GM12878 (cell line): ENCODE data around the gene B9D1. TPM values are rescaled to one million over a fixed set of nuclear protein-coding genes. Genes with fewer than 3 reads are reported as not detected.

Source experiments
- ATAC-seq: fragments of 200-7000 bp; cut with Tn5 transposase; 3 replicates; pipeline ENCODE4 v1.9.1; 2020; ENCODE audit warnings: mild to moderate bottlenecking, moderate library complexity
- BruUV-seq: library from RNA; stranded (reverse); fragments of 400-500 nt; replicated peaks from 2 replicates; lab custom pipeline; 2021; lab: Mats Ljungman, UMichigan
- CTCF ChIA-PET: fragments of 300-600 bp; sonication (Branson Sonifier 250); formaldehyde crosslinking; extraction: SDS; loops from one replicate; lab custom pipeline; 2021; ENCODE audit warnings: inconsistent platforms; lab: Yijun Ruan, JAX
- POLR2A ChIA-PET: fragments of 350-600 bp; formaldehyde crosslinking; extraction: SDS; loops from one replicate; lab custom pipeline; 2021; ENCODE audit warnings: inconsistent platforms; lab: Charles Lee
- RAD21 ChIA-PET: fragments of 300-600 bp; sonication (Branson Sonifier 250); formaldehyde crosslinking; loops from one replicate; lab custom pipeline; 2023; ENCODE audit warnings: antibody characterized with exemption; ENCODE audit not compliant: unreplicated experiment; lab: Charles Lee
- SMC1A ChIA-PET: fragments of 300-600 bp; sonication (Branson Sonifier 250); formaldehyde crosslinking; loops from one replicate; lab custom pipeline; 2023; ENCODE audit not compliant: unreplicated experiment, uncharacterized antibody; lab: Charles Lee
- DNase-seq: peaks from one replicate; pipeline ENCODE4 v3.0.0-alpha.2; 2011; ENCODE audit warnings: low read depth, low spot score
- FAIRE-seq: peaks from 3 replicates; lab custom pipeline; 2011; peaks lifted over from hg19 to GRCh38; lab: Jason Lieb, UNC
- H2AFZ ChIP-seq: 2 replicates; pipeline ENCODE4 v1.6.0; 2011; ENCODE audit warnings: low read depth, low read length, control low read depth; ENCODE audit not compliant: control insufficient read depth
- H3K27ac ChIP-seq: 2 replicates; pipeline ENCODE4 v1.5.1; 2011; ENCODE audit warnings: control low read depth; ENCODE audit not compliant: control insufficient read depth, insufficient read depth
- H3K27me3 ChIP-seq, 2 experiments: replicated peaks in 1 of 2; 2 replicates each; pipeline versions ENCODE4 v1.6.0 to v1.6.1; 2011; ENCODE audit warnings: low read length in 1 of 2; ENCODE audit not compliant: control insufficient read depth in 2 of 2, insufficient read depth in 2 of 2
- H3K36me3 ChIP-seq, 2 experiments: 2 replicates each; pipeline ENCODE4 v1.5.1; 2011; ENCODE audit warnings: low read length in 1 of 2; ENCODE audit not compliant: control insufficient read depth in 2 of 2, insufficient read depth in 2 of 2
- H3K4me1 ChIP-seq: 2 replicates; pipeline ENCODE4 v1.6.1; 2011; ENCODE audit warnings: mild to moderate bottlenecking, low read length, moderate library complexity, mixed read lengths; ENCODE audit not compliant: control insufficient read depth, insufficient read depth
- H3K4me2 ChIP-seq: 2 replicates; pipeline ENCODE4 v1.6.0; 2011; ENCODE audit warnings: control low read depth; ENCODE audit not compliant: control insufficient read depth, insufficient read depth
- H3K4me3 ChIP-seq: fragments of 200-600 bp; sonication (generic); 2 replicates; pipeline ENCODE4 v1.5.1; 2016
- H3K79me2 ChIP-seq: 2 replicates; pipeline ENCODE4 v1.6.0; 2011; ENCODE audit warnings: low read length; ENCODE audit not compliant: control insufficient read depth, insufficient read depth
- H3K9ac ChIP-seq: 2 replicates; pipeline ENCODE4 v1.8.0; 2011; ENCODE audit warnings: low read length, control low read depth, mixed read lengths; ENCODE audit not compliant: control insufficient read depth, insufficient read depth
- H3K9me3 ChIP-seq: replicated peaks from 3 replicates; pipeline ENCODE4 v1.5.1; 2011; ENCODE audit warnings: mild to moderate bottlenecking, low read length; ENCODE audit not compliant: control insufficient read depth, insufficient read depth
- H4K20me1 ChIP-seq: 2 replicates; pipeline ENCODE4 v1.6.0; 2011; ENCODE audit not compliant: control insufficient read depth, insufficient read depth
- BCL11A ChIP-seq: IDR thresholded peaks from 2 replicates; pipeline ENCODE4 v1.6.1; 2011; ENCODE audit warnings: low read depth, low read length
- FOS ChIP-seq: IDR thresholded peaks from 3 replicates; pipeline ENCODE4 v1.6.1; 2011; ENCODE audit warnings: borderline replicate concordance; ENCODE audit not compliant: insufficient read length; ENCODE audit errors: extremely low read depth
- FOXM1 ChIP-seq: IDR thresholded peaks from 2 replicates; pipeline ENCODE4 v1.6.1; 2012; ENCODE audit warnings: low read depth, mild to moderate bottlenecking, inconsistent platforms, low read length, moderate library complexity
- IKZF2 ChIP-seq, 2 experiments: fragments of 450-650 bp; IDR thresholded peaks; 2 replicates each; pipeline ENCODE4 v1.6.1; 2017; ENCODE audit warnings: mild to moderate bottlenecking in 2 of 2, moderate library complexity in 2 of 2
- SRF ChIP-seq, 2 experiments: IDR thresholded peaks; 2 replicates each; pipeline ENCODE4 v1.6.1; 2011; ENCODE audit warnings: low read depth in 2 of 2, low read length in 2 of 2, mild to moderate bottlenecking in 1 of 2, moderate library complexity in 1 of 2
- STAT1 ChIP-seq: fragments of 450-650 bp; conservative IDR thresholded peaks from 2 replicates; pipeline ENCODE4 v1.6.1; 2014; ENCODE audit warnings: antibody characterized with exemption, mild to moderate bottlenecking
- WGBS: methylation state at CpG from one replicate; pipeline ENCODE4 v1.1.6; 2016; ENCODE audit warnings: low lambda C conversion rate; ENCODE audit not compliant: insufficient replicate concordance, insufficient coverage; ENCODE audit errors: missing lambda C conversion rate; 5-methylcytosine and 5-hydroxymethylcytosine counted together
- in situ Hi-C: fragments of 300-500 bp; cut with MboI; formaldehyde crosslinking; loops from 9 replicates; pipeline ENCODE4 v1.14.3; 2018; ENCODE audit warnings: mixed read lengths
- intact Hi-C: fragments of 100-400 bp; cut with micrococcal nuclease; formaldehyde crosslinking; loops from one replicate; pipeline ENCODE4 v1.14.2; 2022; ENCODE audit not compliant: unreplicated experiment
- polyA plus RNA-seq, 11 experiments: library from polyadenylated mRNA; depleted of rRNA in 4 of 11; unstranded in 6 of 11; stranded (reverse) in 5 of 11; fragments of >200 nt; fragmentation: Nextera tagmentation in 4 of 11; fragmentation: Illumina TruSeq in 1 of 11; extraction: Ambion mirVana in 4 of 11; extraction: Trizol in 1 of 11; gene quantifications; 1 replicate in 1 of 11; 2 replicates in 10 of 11; pipeline versions ENCODE4 v1.2.1 to v1.2.3, GENCODE V29; 2011 to 2016; ENCODE audit warnings: inconsistent platforms in 2 of 11, missing spikeins in 2 of 11, low read depth in 1 of 11
- total RNA-seq, 4 experiments: library from RNA; depleted of rRNA in 3 of 4; stranded (reverse); fragments of >200 nt in 3 of 4; fragmentation: Illumina TruSeq in 1 of 4; extraction: Trizol in 1 of 4; gene quantifications; 2 replicates each; pipeline versions ENCODE4 v1.2.1 to v1.2.3, GENCODE V29; 2013 to 2021
- TF ChIP-seq, protein P1 (sequence below): fragments of 450-650 bp; formaldehyde crosslinking; IDR thresholded peaks from 2 replicates; pipeline ENCODE4 v1.4.0; 2022; ENCODE audit warnings: mild to moderate bottlenecking, moderate library complexity
- TF ChIP-seq, protein P2 (sequence below): fragments of 450-650 bp; IDR thresholded peaks from 2 replicates; pipeline ENCODE4 v1.6.1; 2017; ENCODE audit warnings: mild to moderate bottlenecking, moderate library complexity

B9D1 gene
- total and polyA plus RNA-seq, 10 of the 15 experiments (the other 5 are each of a cell fraction or from before 2014, with no cell fraction given), result 5.9 to 18.3 (median 9.8) TPM

DNA sequence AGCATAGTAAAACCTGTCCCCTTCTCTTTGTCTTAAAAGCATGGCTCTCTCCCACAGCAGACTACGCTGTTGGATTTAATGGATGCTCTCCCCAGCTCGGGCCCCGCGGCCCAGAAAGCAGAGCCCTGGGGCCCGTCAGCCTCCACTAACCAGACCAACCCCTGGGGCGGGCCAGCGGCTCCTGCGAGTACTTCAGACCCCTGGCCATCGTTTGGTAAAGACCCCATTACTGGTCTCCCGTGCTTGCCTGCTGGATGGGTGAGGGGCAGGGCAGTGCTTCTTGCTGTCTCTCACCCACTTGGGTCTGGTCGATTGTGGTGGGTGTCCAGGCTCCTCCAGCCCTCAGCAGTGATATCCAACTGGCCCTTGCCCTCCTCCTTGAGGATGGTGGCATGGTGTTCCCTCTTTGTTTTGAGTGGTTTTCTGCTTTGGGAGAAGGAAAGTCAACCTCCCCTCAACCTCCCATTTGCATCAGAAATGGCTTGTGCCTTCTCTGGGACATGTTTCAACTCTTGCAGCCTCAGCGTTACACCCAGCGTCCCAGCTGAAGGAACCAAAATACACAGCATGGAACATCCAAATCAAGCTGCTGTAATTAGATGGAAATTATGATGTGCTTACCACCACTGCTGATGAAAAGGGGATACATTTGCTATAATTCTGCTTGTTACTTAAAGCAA is 49.3 kb downstream of the B9D1 start:
- SMC1A ChIA-PET, result no interaction called here
- FAIRE-seq (no peak), DNase-seq (no peak), ATAC-seq (no peak)
- Histone ChIP-seq H3K79me2 (no peaks in the 10 kb centered on the region), H3K4me2 (no peak overlapping the region), H3K4me1 (peaks cover 4% of the 10 kb centered on the region; the same call in 1 of the 2 replicates), H4K20me1 (no peaks in the 10 kb centered on the region), H3K9ac (no peak overlapping the region), H3K27me3 (no peaks in the 10 kb centered on the region; a peak in 1 of 4 replicates), H3K4me3 (no peak overlapping the region), H2AFZ (no peak overlapping the region), H3K36me3 (no peaks in the 10 kb centered on the region; a peak in 1 of 4 replicates), H3K9me3 (no peaks in the 10 kb centered on the region), H3K27ac (no peak overlapping the region)
- CTCF ChIA-PET, result no interaction called here
- no TSS peak for BruUV-seq
- in situ Hi-C loops (no loop called here), intact Hi-C loops (no loop called here)
- RAD21 ChIA-PET, result no interaction called here
- POLR2A ChIA-PET, result no interaction called here
- TF ChIP-seq FOXM1 (no peak), STAT1 (no peak), BCL11A (no peak), SRF (IDR thresholded peaks at IDR 0.05; ENCODE audit: low read depth in 2 of 2, low read length in 2 of 2) (no peak), FOS (no peak), IKZF2 (IDR thresholded peaks at IDR 0.05) (no peak)
- TF ChIP-seq, protein P1, sequence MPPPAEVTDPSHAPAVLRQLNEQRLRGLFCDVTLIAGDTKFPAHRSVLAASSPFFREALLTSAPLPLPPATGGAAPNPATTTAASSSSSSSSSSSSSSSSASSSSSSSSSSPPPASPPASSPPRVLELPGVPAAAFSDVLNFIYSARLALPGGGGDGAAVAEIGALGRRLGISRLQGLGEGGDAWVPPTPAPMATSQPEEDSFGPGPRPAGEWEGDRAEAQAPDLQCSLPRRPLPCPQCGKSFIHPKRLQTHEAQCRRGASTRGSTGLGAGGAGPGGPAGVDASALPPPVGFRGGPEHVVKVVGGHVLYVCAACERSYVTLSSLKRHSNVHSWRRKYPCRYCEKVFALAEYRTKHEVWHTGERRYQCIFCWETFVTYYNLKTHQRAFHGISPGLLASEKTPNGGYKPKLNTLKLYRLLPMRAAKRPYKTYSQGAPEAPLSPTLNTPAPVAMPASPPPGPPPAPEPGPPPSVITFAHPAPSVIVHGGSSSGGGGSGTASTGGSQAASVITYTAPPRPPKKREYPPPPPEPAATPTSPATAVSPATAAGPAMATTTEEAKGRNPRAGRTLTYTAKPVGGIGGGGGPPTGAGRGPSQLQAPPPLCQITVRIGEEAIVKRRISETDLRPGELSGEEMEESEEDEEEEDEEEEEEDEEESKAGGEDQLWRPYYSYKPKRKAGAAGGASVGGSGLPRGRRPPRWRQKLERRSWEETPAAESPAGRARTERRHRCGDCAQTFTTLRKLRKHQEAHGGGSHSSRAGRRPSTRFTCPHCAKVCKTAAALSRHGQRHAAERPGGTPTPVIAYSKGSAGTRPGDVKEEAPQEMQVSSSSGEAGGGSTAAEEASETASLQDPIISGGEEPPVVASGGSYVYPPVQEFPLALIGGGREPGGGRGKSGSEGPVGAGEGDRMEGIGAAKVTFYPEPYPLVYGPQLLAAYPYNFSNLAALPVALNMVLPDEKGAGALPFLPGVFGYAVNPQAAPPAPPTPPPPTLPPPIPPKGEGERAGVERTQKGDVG (CRISPR knock-in tag), result no peak
- TF ChIP-seq, protein P2, sequence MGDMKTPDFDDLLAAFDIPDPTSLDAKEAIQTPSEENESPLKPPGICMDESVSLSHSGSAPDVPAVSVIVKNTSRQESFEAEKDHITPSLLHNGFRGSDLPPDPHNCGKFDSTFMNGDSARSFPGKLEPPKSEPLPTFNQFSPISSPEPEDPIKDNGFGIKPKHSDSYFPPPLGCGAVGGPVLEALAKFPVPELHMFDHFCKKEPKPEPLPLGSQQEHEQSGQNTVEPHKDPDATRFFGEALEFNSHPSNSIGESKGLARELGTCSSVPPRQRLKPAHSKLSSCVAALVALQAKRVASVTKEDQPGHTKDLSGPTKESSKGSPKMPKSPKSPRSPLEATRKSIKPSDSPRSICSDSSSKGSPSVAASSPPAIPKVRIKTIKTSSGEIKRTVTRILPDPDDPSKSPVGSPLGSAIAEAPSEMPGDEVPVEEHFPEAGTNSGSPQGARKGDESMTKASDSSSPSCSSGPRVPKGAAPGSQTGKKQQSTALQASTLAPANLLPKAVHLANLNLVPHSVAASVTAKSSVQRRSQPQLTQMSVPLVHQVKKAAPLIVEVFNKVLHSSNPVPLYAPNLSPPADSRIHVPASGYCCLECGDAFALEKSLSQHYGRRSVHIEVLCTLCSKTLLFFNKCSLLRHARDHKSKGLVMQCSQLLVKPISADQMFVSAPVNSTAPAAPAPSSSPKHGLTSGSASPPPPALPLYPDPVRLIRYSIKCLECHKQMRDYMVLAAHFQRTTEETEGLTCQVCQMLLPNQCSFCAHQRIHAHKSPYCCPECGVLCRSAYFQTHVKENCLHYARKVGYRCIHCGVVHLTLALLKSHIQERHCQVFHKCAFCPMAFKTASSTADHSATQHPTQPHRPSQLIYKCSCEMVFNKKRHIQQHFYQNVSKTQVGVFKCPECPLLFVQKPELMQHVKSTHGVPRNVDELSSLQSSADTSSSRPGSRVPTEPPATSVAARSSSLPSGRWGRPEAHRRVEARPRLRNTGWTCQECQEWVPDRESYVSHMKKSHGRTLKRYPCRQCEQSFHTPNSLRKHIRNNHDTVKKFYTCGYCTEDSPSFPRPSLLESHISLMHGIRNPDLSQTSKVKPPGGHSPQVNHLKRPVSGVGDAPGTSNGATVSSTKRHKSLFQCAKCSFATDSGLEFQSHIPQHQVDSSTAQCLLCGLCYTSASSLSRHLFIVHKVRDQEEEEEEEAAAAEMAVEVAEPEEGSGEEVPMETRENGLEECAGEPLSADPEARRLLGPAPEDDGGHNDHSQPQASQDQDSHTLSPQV, result no peak
- WGBS, result 83% methylated on average over 13 of the region's 13 CpGs
